Right lobe of liver (tissue), 4 donors: ENCODE measurements around the gene COL19A1.

Source experiments
- POLR2A ChIP-seq: fragments of 450-650 bp; IDR thresholded peaks from one replicate; pipeline ENCODE4 v1.6.1; 2017; ENCODE audit warnings: antibody characterized with exemption, mild to moderate bottlenecking
- TF ChIP-seq, protein P1 (sequence below), 4 donors: fragments of 200-600 bp in 3 of 4; fragments of 450-650 bp in 1 of 4; IDR thresholded peaks; one replicate each; pipeline versions ENCODE4 v1.5.1 to v1.8.0; 2016 to 2022; ENCODE audit warnings: antibody characterized with exemption in 4 of 4, mild to moderate bottlenecking in 2 of 4
- donor health status: DM: no; HTN: no; CAD: no.
- donor health status: DM: no; HTN: no; CAD: no.
- donor health status: DM: no; HTN: yes; CAD: no.

DNA sequence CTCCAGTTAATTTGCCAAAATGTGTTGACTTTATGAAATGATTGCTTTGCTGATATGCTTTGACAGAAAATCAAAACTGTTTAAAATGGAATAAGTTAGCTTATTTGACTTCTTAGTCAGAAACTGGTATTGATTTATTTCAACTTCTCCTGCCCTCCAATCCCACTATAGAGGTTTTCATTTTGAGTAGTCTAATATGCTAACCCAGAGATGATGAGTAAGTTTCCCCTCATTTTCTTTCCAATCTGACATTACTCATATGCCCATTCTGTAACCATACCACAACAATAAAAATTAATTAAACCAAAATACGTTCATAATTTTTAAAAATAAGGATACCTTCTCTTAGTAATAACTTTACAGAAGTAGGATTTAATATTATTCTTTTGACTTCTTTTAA is 78.8 kb downstream of the COL19A1 start:
- TF ChIP-seq POLR2A, result no peak
- TF ChIP-seq, protein P1, sequence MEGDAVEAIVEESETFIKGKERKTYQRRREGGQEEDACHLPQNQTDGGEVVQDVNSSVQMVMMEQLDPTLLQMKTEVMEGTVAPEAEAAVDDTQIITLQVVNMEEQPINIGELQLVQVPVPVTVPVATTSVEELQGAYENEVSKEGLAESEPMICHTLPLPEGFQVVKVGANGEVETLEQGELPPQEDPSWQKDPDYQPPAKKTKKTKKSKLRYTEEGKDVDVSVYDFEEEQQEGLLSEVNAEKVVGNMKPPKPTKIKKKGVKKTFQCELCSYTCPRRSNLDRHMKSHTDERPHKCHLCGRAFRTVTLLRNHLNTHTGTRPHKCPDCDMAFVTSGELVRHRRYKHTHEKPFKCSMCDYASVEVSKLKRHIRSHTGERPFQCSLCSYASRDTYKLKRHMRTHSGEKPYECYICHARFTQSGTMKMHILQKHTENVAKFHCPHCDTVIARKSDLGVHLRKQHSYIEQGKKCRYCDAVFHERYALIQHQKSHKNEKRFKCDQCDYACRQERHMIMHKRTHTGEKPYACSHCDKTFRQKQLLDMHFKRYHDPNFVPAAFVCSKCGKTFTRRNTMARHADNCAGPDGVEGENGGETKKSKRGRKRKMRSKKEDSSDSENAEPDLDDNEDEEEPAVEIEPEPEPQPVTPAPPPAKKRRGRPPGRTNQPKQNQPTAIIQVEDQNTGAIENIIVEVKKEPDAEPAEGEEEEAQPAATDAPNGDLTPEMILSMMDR (IDR thresholded peaks at IDR 0.05), result no peak
